HG03378 (cell line): ENCODE results near the gene PIN1.
"Not testable (repeated sequence)": the region's sequence is repeated elsewhere in the genome, so short reads cannot be mapped to it uniquely, and the experiment has no call there.

ENCODE experiments used
- ATAC-seq: cut with Tn5 transposase; IDR thresholded peaks from one replicate; pipeline ENCODE4 v1.9.1; 2021; ENCODE audit warnings: mild to moderate bottlenecking, moderate library complexity; ENCODE audit not compliant: unreplicated experiment

The PIN1 gene

GRCh38 chr19:9818175-9818733 is 16.9 kb upstream of the PIN1 start:
- no peak for ATAC-seq

- ATAC-seq = peak; percentile 63
These were observed 16.2 kb upstream of the PIN1 start, which contains the start of gene FBXL12 for GRCh38 chr19:9818734-9819595. FBXL12 (minus strand) TSS chr19:9819079; CDS start chr19:9818813, 266 bp downstream.

- no peak for ATAC-seq
These were observed 15.6 kb upstream of the PIN1 start for GRCh38 chr19:9819596-9819909.

- not testable (repeated sequence) for ATAC-seq
These were observed 15.1 kb upstream of the PIN1 start for GRCh38 chr19:9820034-9820433.

GRCh38 chr19:9823816-9824215 is 11.3 kb upstream of the PIN1 start:
- no peak for ATAC-seq

- ATAC-seq = peak; percentile 80
These were observed 7.6 kb upstream of the PIN1 start, which contains the start of gene UBL5 for GRCh38 chr19:9827289-9828238. UBL5 (plus strand) TSS chr19:9827918; CDS start chr19:9828338, 420 bp downstream.

GRCh38 chr19:9828551-9829063 is 6.5 kb upstream of the PIN1 start:
- no peak for ATAC-seq

GRCh38 chr19:9834307-9834725 is 802 bp upstream of the PIN1 start:
- no peak for ATAC-seq

GRCh38 chr19:9835507-9835949 is 410 bp downstream of the PIN1 start:
- peak; percentile 5 for ATAC-seq

GRCh38 chr19:9836021-9836420 is 903 bp downstream of the PIN1 start:
- ATAC-seq = no peak

GRCh38 chr19:9838324-9838723 is 3.2 kb downstream of the PIN1 start:
- no peak for ATAC-seq

GRCh38 chr19:9839415-9839814 is 4.3 kb downstream of the PIN1 start:
- ATAC-seq = no peak

- ATAC-seq = no peak
These were observed 7.9 kb downstream of the PIN1 start for GRCh38 chr19:9842834-9843625.

- not testable (repeated sequence) for ATAC-seq
These were observed 8.6 kb downstream of the PIN1 start for GRCh38 chr19:9843626-9844273.

GRCh38 chr19:9847087-9847671 is 12.1 kb downstream of the PIN1 start:
- ATAC-seq = no peak

- no peak for ATAC-seq
These were observed 12.9 kb downstream of the PIN1 start for GRCh38 chr19:9848060-9848459.

- ATAC-seq = no peak
These were observed 13.6 kb downstream of the PIN1 start for GRCh38 chr19:9848762-9849161.

GRCh38 chr19:9849791-9850190 is 14.7 kb downstream of the PIN1 start:
- ATAC-seq = no peak

GRCh38 chr19:9850235-9850959 is 15.3 kb downstream of the PIN1 start:
- ATAC-seq = no peak
